Lung (tissue), 12 donors: ENCODE results near the gene PTGES3. TPM values are rescaled to one million over a fixed set of nuclear protein-coding genes. Genes with fewer than 3 reads are reported as not detected.
A peak's percentile ranks its signal among the peaks of the same experiment; 100 is the strongest.

Source experiments
- ATAC-seq: fragments of 200-7000 bp; cut with Tn5 transposase; one replicate; pipeline ENCODE4 v1.9.1; 2020; ENCODE audit warnings: moderate number of reproducible peaks; ENCODE audit not compliant: insufficient read depth, low FRiP score
- DNase-seq, 3 donors: peaks; one replicate each; pipeline ENCODE4 v3.0.0-alpha.2; 2013 to 2017
- H3K27ac ChIP-seq, 2 donors: one replicate each; pipeline ENCODE4 v1.5.1; 2013; ENCODE audit warnings: mild to moderate bottlenecking in 2 of 2, moderate library complexity in 2 of 2, control low read depth in 1 of 2, inconsistent platforms in 1 of 2, low read depth in 1 of 2, low read length in 1 of 2
- H3K27me3 ChIP-seq, 3 donors: one replicate each; pipeline ENCODE4 v1.5.1; 2013; ENCODE audit warnings: low read length in 2 of 3; ENCODE audit not compliant: control insufficient read depth in 3 of 3, insufficient read depth in 3 of 3
- H3K36me3 ChIP-seq, 4 donors: one replicate each; pipeline ENCODE4 v1.5.1; 2013; ENCODE audit warnings: low read length in 4 of 4, mild to moderate bottlenecking in 1 of 4, moderate library complexity in 1 of 4; ENCODE audit not compliant: control insufficient read depth in 4 of 4, insufficient read depth in 4 of 4
- H3K4me1 ChIP-seq, 5 donors: one replicate each; pipeline ENCODE4 v1.5.1; 2013; ENCODE audit warnings: low read length in 5 of 5, mild to moderate bottlenecking in 2 of 5, moderate library complexity in 1 of 5; ENCODE audit not compliant: control insufficient read depth in 5 of 5, insufficient read depth in 5 of 5
- H3K4me3 ChIP-seq: one replicate; pipeline ENCODE4 v1.5.1; 2013; ENCODE audit warnings: mild to moderate bottlenecking, control low read depth, moderate library complexity
- H3K9ac ChIP-seq, 2 donors: one replicate each; pipeline ENCODE4 v1.5.1; 2013; ENCODE audit warnings: low read length in 2 of 2, control low read depth in 1 of 2; ENCODE audit not compliant: insufficient read depth in 1 of 2
- H3K9me3 ChIP-seq, 4 donors: one replicate each; pipeline ENCODE4 v1.5.1; 2013; ENCODE audit warnings: low read length in 3 of 4, mild to moderate bottlenecking in 1 of 4, moderate library complexity in 1 of 4; ENCODE audit not compliant: control insufficient read depth in 4 of 4, insufficient read depth in 3 of 4
- CTCF ChIP-seq: IDR thresholded peaks from 2 replicates; pipeline ENCODE4 v1.5.1; 2012; ENCODE audit warnings: mild to moderate bottlenecking; ENCODE audit errors: control extremely low read depth, extremely low read depth
- WGBS, 2 donors: extraction: QIAGEN DNeasy Blood & Tissue Kit; methylation state at CpG; one replicate each; pipeline ENCODE4 v1.1.7; 2013; 5-methylcytosine and 5-hydroxymethylcytosine counted together
- polyA plus RNA-seq, 2 donors: library from polyadenylated mRNA; stranded (reverse); fragments of 200-250 nt; gene quantifications; one replicate each; pipeline ENCODE4 v1.2.1, GENCODE V29; 2013
- total RNA-seq, 2 donors: library from RNA; depleted of rRNA in 1 of 2; stranded (reverse); fragments of >200 nt in 1 of 2; gene quantifications; one replicate each; pipeline ENCODE4 v1.2.1, GENCODE V29; 2014 to 2021
- donor health status: control.
- donor health status: control.
- donor health status: Bipolar disorder and iron deficiency.
- donor health status: healthy.
- donor health status: DM: yes; HTN: yes; CAD: no.

PTGES3 gene
- total and polyA plus RNA-seq, 4 donors = 88.6 to 180 (median 152) TPM

- Histone ChIP-seq H3K9ac (peak overlapping the region in 1 of 2 donors; percentile 26), H3K9me3 (no peaks in the 10 kb centered on the region), H3K27ac (peak overlapping the region in 1 of 2 donors; percentile 11), H3K27me3 (no peaks in the 10 kb centered on the region), H3K4me3 (no peak overlapping the region), H3K36me3 (peaks cover 15 to 36% (median 32%) of the 10 kb centered on the region in 4 donors), H3K4me1 (peaks cover 25 to 49% (median 35%) of the 10 kb centered on the region in 5 donors)
- WGBS, 2 donors = 45 to 60% methylated on average over 2 of the region's 2 CpGs
- no peak for TF ChIP-seq CTCF
- ATAC-seq = no peak
- no peak for DNase-seq
Measured at GRCh38 chr12:56721721-56722120, 33.6 kb upstream of the PTGES3 start.

GRCh38 chr12:56721216-56721615 is 33.1 kb upstream of the PTGES3 start:
- TF ChIP-seq CTCF = no peak
- Histone ChIP-seq H3K27ac (peak overlapping the region; percentile 9 to 66), H3K9me3 (no peaks in the 10 kb centered on the region), H3K9ac (no peak overlapping the region), H3K27me3 (no peaks in the 10 kb centered on the region), H3K4me3 (no peak overlapping the region), H3K36me3 (peaks cover 15 to 39% (median 32%) of the 10 kb centered on the region in 4 donors), H3K4me1 (peaks cover 27 to 49% (median 35%) of the 10 kb centered on the region in 5 donors)
- DNase-seq = no peak
- ATAC-seq = no peak
- WGBS, 2 donors = 48 to 61% methylated on average over 2 of the region's 2 CpGs

- H3K9ac ChIP-seq = no peak overlapping the region
- TF ChIP-seq CTCF = no peak
- no peaks in the 10 kb centered on the region for H3K27me3 ChIP-seq
- H3K4me3 ChIP-seq = no peak overlapping the region
- no peaks in the 10 kb centered on the region for H3K9me3 ChIP-seq
- peaks cover 15 to 43% (median 35%) of the 10 kb centered on the region in 4 donors for H3K36me3 ChIP-seq
- H3K4me1 ChIP-seq = peaks cover 27 to 46% (median 35%) of the 10 kb centered on the region in 5 donors
- WGBS, 2 donors = 33 to 64% methylated on average over 1 of the region's 1 CpG
- peak overlapping the region in 1 of 2 donors; percentile 66 for H3K27ac ChIP-seq
- DNase-seq (no peak), ATAC-seq (no peak)
Measured at GRCh38 chr12:56720731-56721151, 32.7 kb upstream of the PTGES3 start.

- no peaks in the 10 kb centered on the region for H3K9me3 ChIP-seq
- peaks cover 22 to 48% (median 39%) of the 10 kb centered on the region in 4 donors for H3K36me3 ChIP-seq
- no peak overlapping the region for H3K4me3 ChIP-seq
- H3K27ac ChIP-seq = no peak overlapping the region
- ATAC-seq (no peak), DNase-seq (no peak)
- no peak overlapping the region for H3K9ac ChIP-seq
- peaks cover 27 to 46% (median 35%) of the 10 kb centered on the region in 5 donors for H3K4me1 ChIP-seq
- H3K27me3 ChIP-seq = no peaks in the 10 kb centered on the region
- no peak for TF ChIP-seq CTCF
Measured at GRCh38 chr12:56719056-56719455, 31.0 kb upstream of the PTGES3 start.
